Caco-2 (cell line): ENCODE measurements around the gene RASSF4. TPM values are rescaled to one million over a fixed set of nuclear protein-coding genes. Genes with fewer than 3 reads are reported as not detected.

ENCODE experiments used
- BruUV-seq: library from RNA; stranded (reverse); fragments of 400-500 nt; replicated peaks from 2 replicates; lab custom pipeline; 2021; lab: Mats Ljungman, UMichigan
- CTCF ChIA-PET: fragments of 300-600 bp; sonication (Branson Sonifier 250); formaldehyde crosslinking; loops from one replicate; lab custom pipeline; 2022; ENCODE audit warnings: antibody characterized with exemption; lab: Charles Lee
- POLR2A ChIA-PET: fragments of 300-600 bp; sonication (Branson Sonifier 250); formaldehyde crosslinking; loops from one replicate; lab custom pipeline; 2022; ENCODE audit warnings: antibody characterized with exemption; lab: Charles Lee
- DNase-seq, 2 experiments: peaks; one replicate each; pipeline versions ENCODE4 v3.0.0 to v3.0.0-alpha.2; 2020 to 2022
- H3K27me3 ChIP-seq: replicated peaks from 2 replicates; pipeline ENCODE4 v1.6.0; 2011; ENCODE audit warnings: low read length; ENCODE audit not compliant: control insufficient read depth, insufficient read depth
- H3K36me3 ChIP-seq: 2 replicates; pipeline ENCODE4 v1.5.1; 2011; ENCODE audit warnings: low read length; ENCODE audit not compliant: control insufficient read depth, insufficient read depth
- H3K4me1 ChIP-seq: fragments of 250-450 bp; sonication (Bioruptor Pico); 2 replicates; pipeline ENCODE4 v1.5.1; 2020; ENCODE audit warnings: mild to moderate bottlenecking
- H3K4me3 ChIP-seq: 2 replicates; pipeline ENCODE4 v1.5.1; 2011; ENCODE audit warnings: low read depth, mild to moderate bottlenecking, control low read depth, low read length
- H3K9me3 ChIP-seq: fragments of 250-450 bp; sonication (Bioruptor Pico); 2 replicates; pipeline ENCODE4 v1.5.1; 2020; ENCODE audit warnings: mild to moderate bottlenecking, moderate library complexity
- H3K27ac Mint-ChIP-seq: one replicate; pipeline ENCODE4 v1.8.0; 2022; ENCODE audit warnings: mixed read lengths; ENCODE audit not compliant: unreplicated experiment
- H3K27me3 Mint-ChIP-seq: one replicate; pipeline ENCODE4 v1.8.0; 2022; ENCODE audit warnings: mixed read lengths; ENCODE audit not compliant: insufficient read depth, unreplicated experiment
- H3K36me3 Mint-ChIP-seq: one replicate; pipeline ENCODE4 v1.8.0; 2022; ENCODE audit warnings: mild to moderate bottlenecking, mixed read lengths; ENCODE audit not compliant: insufficient read depth, unreplicated experiment
- H3K4me1 Mint-ChIP-seq: one replicate; pipeline ENCODE4 v1.8.0; 2022; ENCODE audit warnings: low read depth, mixed read lengths; ENCODE audit not compliant: unreplicated experiment
- H3K4me3 Mint-ChIP-seq: one replicate; pipeline ENCODE4 v1.8.0; 2022; ENCODE audit warnings: mild to moderate bottlenecking, moderate library complexity, mixed read lengths; ENCODE audit not compliant: unreplicated experiment
- H3K9me3 Mint-ChIP-seq: one replicate; pipeline ENCODE4 v1.8.0; 2022; ENCODE audit warnings: mixed read lengths; ENCODE audit not compliant: unreplicated experiment
- intact Hi-C: fragments of 100-400 bp; cut with micrococcal nuclease; formaldehyde crosslinking; loops from one replicate; pipeline ENCODE4 v1.10.0; 2022; ENCODE audit not compliant: unreplicated experiment
- total RNA-seq: library from RNA; stranded (reverse); gene quantifications from 2 replicates; pipeline ENCODE4 v1.2.3, GENCODE V29; 2022
- TF ChIP-seq, protein P1 (sequence below), 2 experiments: fragments of 200-600 bp in 1 of 2; IDR thresholded peaks; 1 replicate in 1 of 2; 2 replicates in 1 of 2; pipeline versions ENCODE4 v1.5.1 to v1.8.0; 2011 to 2022; ENCODE audit warnings: antibody characterized with exemption in 1 of 2, control low read depth in 1 of 2, inconsistent platforms in 1 of 2, low read depth in 1 of 2, low read length in 1 of 2, mild to moderate bottlenecking in 1 of 2, moderate library complexity in 1 of 2; ENCODE audit not compliant: insufficient read depth in 1 of 2, severe bottlenecking in 1 of 2, unreplicated experiment in 1 of 2

Gene RASSF4
- total RNA-seq, 1 experiment from 2014 or later: 55.6 TPM

GRCh38 chr10:44997105-44997748, 37.6 kb downstream of the RASSF4 start:
- POLR2A ChIA-PET: no interaction called here
- H3K4me1 Mint-ChIP-seq: peaks cover 43% of the 10 kb centered on the region
- intact Hi-C loops: no loop called here
- Histone ChIP-seq H3K27me3 (no peaks in the 10 kb centered on the region), H3K4me1 (peaks cover 57% of the 10 kb centered on the region), H3K36me3 (no peaks in the 10 kb centered on the region), H3K4me3 (no peak overlapping the region), H3K9me3 (no peaks in the 10 kb centered on the region)
- H3K9me3 Mint-ChIP-seq: no peaks in the 10 kb centered on the region
- no TSS peak for BruUV-seq
- TF ChIP-seq, protein P1, sequence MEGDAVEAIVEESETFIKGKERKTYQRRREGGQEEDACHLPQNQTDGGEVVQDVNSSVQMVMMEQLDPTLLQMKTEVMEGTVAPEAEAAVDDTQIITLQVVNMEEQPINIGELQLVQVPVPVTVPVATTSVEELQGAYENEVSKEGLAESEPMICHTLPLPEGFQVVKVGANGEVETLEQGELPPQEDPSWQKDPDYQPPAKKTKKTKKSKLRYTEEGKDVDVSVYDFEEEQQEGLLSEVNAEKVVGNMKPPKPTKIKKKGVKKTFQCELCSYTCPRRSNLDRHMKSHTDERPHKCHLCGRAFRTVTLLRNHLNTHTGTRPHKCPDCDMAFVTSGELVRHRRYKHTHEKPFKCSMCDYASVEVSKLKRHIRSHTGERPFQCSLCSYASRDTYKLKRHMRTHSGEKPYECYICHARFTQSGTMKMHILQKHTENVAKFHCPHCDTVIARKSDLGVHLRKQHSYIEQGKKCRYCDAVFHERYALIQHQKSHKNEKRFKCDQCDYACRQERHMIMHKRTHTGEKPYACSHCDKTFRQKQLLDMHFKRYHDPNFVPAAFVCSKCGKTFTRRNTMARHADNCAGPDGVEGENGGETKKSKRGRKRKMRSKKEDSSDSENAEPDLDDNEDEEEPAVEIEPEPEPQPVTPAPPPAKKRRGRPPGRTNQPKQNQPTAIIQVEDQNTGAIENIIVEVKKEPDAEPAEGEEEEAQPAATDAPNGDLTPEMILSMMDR (IDR thresholded peaks at IDR 0.05; ENCODE audit: insufficient read depth in 1 of 2, low read depth in 1 of 2, low read length in 1 of 2, severe bottlenecking in 1 of 2, unreplicated experiment in 1 of 2): no peak
- DNase-seq: no peak
- H3K27me3 Mint-ChIP-seq: no peaks in the 10 kb centered on the region
- CTCF ChIA-PET: no interaction called here
- no peak overlapping the region for H3K4me3 Mint-ChIP-seq
- no peak overlapping the region for H3K27ac Mint-ChIP-seq
- peaks cover 37% of the 10 kb centered on the region for H3K36me3 Mint-ChIP-seq

GRCh38 chr10:44998146-44998631, 38.6 kb downstream of the RASSF4 start:
- Histone ChIP-seq H3K27me3 (no peaks in the 10 kb centered on the region), H3K9me3 (no peaks in the 10 kb centered on the region), H3K36me3 (no peaks in the 10 kb centered on the region), H3K4me1 (peaks cover 57% of the 10 kb centered on the region), H3K4me3 (no peak overlapping the region)
- no TSS peak for BruUV-seq
- Mint-ChIP-seq H3K36me3 (peaks cover 35% of the 10 kb centered on the region), H3K9me3 (no peaks in the 10 kb centered on the region), H3K4me1 (peaks cover 48% of the 10 kb centered on the region), H3K4me3 (no peak overlapping the region), H3K27ac (no peak overlapping the region), H3K27me3 (no peaks in the 10 kb centered on the region)
- ChIA-PET CTCF (no interaction called here), POLR2A (no interaction called here)
- DNase-seq: no peak
- TF ChIP-seq, protein P1 (IDR thresholded peaks at IDR 0.05; ENCODE audit: insufficient read depth in 1 of 2, low read depth in 1 of 2, low read length in 1 of 2, severe bottlenecking in 1 of 2, unreplicated experiment in 1 of 2): no peak
- intact Hi-C loops: no loop called here

- Mint-ChIP-seq H3K4me3 (peak overlapping the region; percentile 82), H3K27ac (peak overlapping the region; percentile 94), H3K27me3 (no peaks in the 10 kb centered on the region), H3K4me1 (peaks cover 28% of the 10 kb centered on the region), H3K36me3 (peaks cover 48% of the 10 kb centered on the region), H3K9me3 (no peaks in the 10 kb centered on the region)
- peak; percentile 66 to 70 for DNase-seq
- CTCF ChIA-PET: interaction anchor here (0.6 to 2.0 kb wide), 3 partner anchors 67 to 250 kb away, joined by 3 to 10 read pairs (median 3); no protein-coding TSS in a partner anchor
- Histone ChIP-seq H3K27me3 (no peaks in the 10 kb centered on the region), H3K4me1 (peaks cover 37% of the 10 kb centered on the region), H3K9me3 (no peaks in the 10 kb centered on the region), H3K36me3 (peaks cover 3% of the 10 kb centered on the region; the same call in 1 of the 2 replicates), H3K4me3 (peak overlapping the region; percentile 84)
- TSS peak; percentile 87 for BruUV-seq
- intact Hi-C loops: loop anchor here (1.0 to 10.0 kb wide), 6 partner anchors 22 to 465 kb away; partner anchors contain the start of genes ALOX5, DEPP1 and RASSF4
- TF ChIP-seq, protein P1 (IDR thresholded peaks at IDR 0.05; ENCODE audit: insufficient read depth in 1 of 2, low read depth in 1 of 2, low read length in 1 of 2, severe bottlenecking in 1 of 2, unreplicated experiment in 1 of 2): no peak
- POLR2A ChIA-PET: interaction anchor here (0.6 to 3.1 kb wide), 4 partner anchors 22 to 75 kb away, joined by 3 to 28 read pairs (median 6); partner anchors contain the start of gene DEPP1
Measured at GRCh38 chr10:45000138-45000751, 40.6 kb downstream of the RASSF4 start.
